Gastroesophageal sphincter (tissue), 3 donors: ENCODE data around the gene THADA.
A peak's percentile ranks its signal among the peaks of the same experiment; 100 is the strongest.

Source experiments
- CTCF ChIP-seq, 4 experiments: fragments of 200-600 bp in 2 of 4; fragments of 450-650 bp in 2 of 4; sonication (generic) in 1 of 4; IDR thresholded peaks; one replicate each; pipeline ENCODE4 v1.5.1; 2017 to 2019; ENCODE audit warnings: antibody characterized with exemption in 4 of 4, mild to moderate bottlenecking in 2 of 4, moderate library complexity in 2 of 4
- POLR2A ChIP-seq, 2 donors: fragments of 450-650 bp; IDR thresholded peaks; one replicate each; pipeline ENCODE4 v1.6.1; 2017; ENCODE audit warnings: antibody characterized with exemption in 2 of 2, mild to moderate bottlenecking in 2 of 2, moderate library complexity in 1 of 2
- POLR2AphosphoS5 ChIP-seq: sonication (generic); formaldehyde crosslinking; IDR thresholded peaks from one replicate; pipeline ENCODE4 v1.6.1; 2017; ENCODE audit warnings: antibody characterized with exemption

DNA sequence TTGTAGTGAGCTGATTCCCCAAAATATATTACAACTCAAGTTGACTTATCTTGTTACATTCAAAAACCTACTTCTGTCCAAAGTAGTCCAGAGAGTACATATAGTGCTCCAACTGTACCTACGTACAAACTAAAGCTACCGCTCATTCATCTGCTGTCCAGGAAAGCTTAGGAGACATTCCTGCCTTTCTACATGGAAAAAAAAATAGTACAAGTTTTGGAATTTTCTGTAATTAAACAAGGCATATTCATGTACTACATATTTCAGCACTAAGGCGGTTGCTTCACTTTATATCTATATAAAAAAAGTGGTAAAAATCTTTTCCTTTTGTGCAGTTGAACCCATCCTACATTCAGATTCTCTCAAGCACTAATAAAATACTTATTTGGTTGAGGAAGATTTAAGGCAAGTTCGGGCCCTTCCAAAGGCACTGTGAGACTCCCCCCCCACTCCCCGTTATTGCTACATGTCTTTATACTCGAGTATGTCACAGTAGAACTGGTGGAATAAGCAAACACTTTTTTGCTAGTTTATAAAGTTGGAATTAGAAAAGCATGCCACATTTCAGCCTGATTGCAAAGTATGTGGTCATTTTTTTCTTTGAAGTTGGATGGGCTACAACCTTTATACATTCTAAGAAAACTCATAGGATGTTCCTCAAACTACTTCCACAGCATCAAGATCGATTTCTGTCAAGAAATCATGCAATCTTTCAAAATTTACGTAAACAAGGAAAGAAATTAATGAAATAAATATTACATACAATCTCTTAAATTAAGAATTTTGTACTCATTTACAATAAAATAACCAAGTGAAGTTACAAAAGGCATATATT, 373.1 kb downstream of the THADA start:
- TF ChIP-seq POLR2A (IDR thresholded peaks at IDR 0.05) (no peak), CTCF (IDR thresholded peaks at IDR 0.05) (no peak), POLR2AphosphoS5 (peak; percentile 50)
